Calu3 (cell line): ENCODE results near the gene HUS1. TPM values are rescaled to one million over a fixed set of nuclear protein-coding genes. Genes with fewer than 3 reads are reported as not detected.
"Not testable (repeated sequence)": the region's sequence is repeated elsewhere in the genome, so short reads cannot be mapped to it uniquely, and the experiment has no call there.

Experiments
- BruUV-seq: library from RNA; stranded (reverse); fragments of 400-500 nt; replicated peaks from 2 replicates; lab custom pipeline; 2021; lab: Mats Ljungman, UMichigan
- CTCF ChIA-PET: fragments of 300-600 bp; sonication (Branson Sonifier 250); formaldehyde crosslinking; loops from one replicate; lab custom pipeline; 2022; ENCODE audit warnings: antibody characterized with exemption; lab: Charles Lee
- DNase-seq: peaks from one replicate; pipeline ENCODE4 v3.0.0; 2022
- H3K27ac Mint-ChIP-seq: one replicate; pipeline ENCODE4 v1.8.0; 2022; ENCODE audit warnings: mixed read lengths; ENCODE audit not compliant: unreplicated experiment
- H3K27me3 Mint-ChIP-seq: one replicate; pipeline ENCODE4 v1.8.0; 2022; ENCODE audit warnings: mixed read lengths; ENCODE audit not compliant: unreplicated experiment
- H3K36me3 Mint-ChIP-seq: one replicate; pipeline ENCODE4 v1.8.0; 2022; ENCODE audit warnings: mild to moderate bottlenecking, moderate library complexity, mixed read lengths; ENCODE audit not compliant: insufficient read depth, unreplicated experiment
- H3K4me1 Mint-ChIP-seq: one replicate; pipeline ENCODE4 v1.8.0; 2022; ENCODE audit warnings: mild to moderate bottlenecking, low read depth, mixed read lengths; ENCODE audit not compliant: unreplicated experiment
- H3K4me3 Mint-ChIP-seq: one replicate; pipeline ENCODE4 v1.8.0; 2022; ENCODE audit warnings: mild to moderate bottlenecking, low read depth, moderate library complexity, mixed read lengths; ENCODE audit not compliant: unreplicated experiment
- H3K9me3 Mint-ChIP-seq: one replicate; pipeline ENCODE4 v1.8.0; 2022; ENCODE audit warnings: low read depth, mixed read lengths; ENCODE audit not compliant: unreplicated experiment
- intact Hi-C: fragments of 100-400 bp; cut with micrococcal nuclease; formaldehyde crosslinking; loops from one replicate; pipeline ENCODE4 v1.10.0; 2022; ENCODE audit not compliant: unreplicated experiment
- total RNA-seq: library from RNA; stranded (reverse); gene quantifications from 2 replicates; pipeline ENCODE4 v1.2.3, GENCODE V29; 2022
- TF ChIP-seq, protein P1 (sequence below): fragments of 200-600 bp; IDR thresholded peaks from one replicate; pipeline ENCODE4 v1.8.0; 2022; ENCODE audit warnings: antibody characterized with exemption; ENCODE audit not compliant: unreplicated experiment

HUS1 gene
- total RNA-seq, 1 experiment from 2014 or later: 42.9 TPM

DNA sequence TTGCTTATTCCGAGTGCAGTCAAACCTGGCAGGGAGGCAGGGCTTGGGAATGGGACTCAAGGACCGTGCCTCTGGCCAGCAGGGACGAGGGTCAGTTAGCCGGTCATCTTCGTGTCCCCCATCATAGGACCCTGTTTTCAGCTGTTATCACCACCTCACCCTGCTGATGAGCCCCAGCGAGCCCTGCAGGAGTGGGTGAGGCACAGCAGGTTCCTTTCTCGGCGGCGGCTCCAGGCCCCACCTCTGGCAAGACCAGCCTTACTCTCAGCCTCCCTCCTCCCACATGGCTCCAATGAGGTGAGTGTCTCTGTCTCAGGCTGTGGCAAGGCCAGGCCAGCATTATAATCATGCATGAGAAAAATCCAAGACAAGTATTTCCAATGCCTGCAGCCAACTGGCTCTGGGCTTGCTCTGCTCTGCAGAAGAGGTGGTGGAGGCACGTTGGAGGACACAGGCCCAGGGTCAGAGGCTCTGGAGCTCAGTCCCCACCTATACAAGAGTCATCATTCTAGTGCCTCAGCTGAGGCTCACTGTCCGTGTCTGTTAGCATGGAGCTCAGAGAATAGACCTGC, 46.9 kb downstream of the HUS1 start:
- CTCF ChIA-PET: interaction anchor here (0.6 kb wide), 1 partner anchor 35 kb away, joined by 4 read pairs; no protein-coding TSS in a partner anchor
- Mint-ChIP-seq H3K4me3 (no peak overlapping the region), H3K27ac (no peak overlapping the region), H3K36me3 (no peaks in the 10 kb centered on the region), H3K27me3 (no peaks in the 10 kb centered on the region), H3K9me3 (no peaks in the 10 kb centered on the region), H3K4me1 (no peaks in the 10 kb centered on the region)
- TF ChIP-seq, protein P1, sequence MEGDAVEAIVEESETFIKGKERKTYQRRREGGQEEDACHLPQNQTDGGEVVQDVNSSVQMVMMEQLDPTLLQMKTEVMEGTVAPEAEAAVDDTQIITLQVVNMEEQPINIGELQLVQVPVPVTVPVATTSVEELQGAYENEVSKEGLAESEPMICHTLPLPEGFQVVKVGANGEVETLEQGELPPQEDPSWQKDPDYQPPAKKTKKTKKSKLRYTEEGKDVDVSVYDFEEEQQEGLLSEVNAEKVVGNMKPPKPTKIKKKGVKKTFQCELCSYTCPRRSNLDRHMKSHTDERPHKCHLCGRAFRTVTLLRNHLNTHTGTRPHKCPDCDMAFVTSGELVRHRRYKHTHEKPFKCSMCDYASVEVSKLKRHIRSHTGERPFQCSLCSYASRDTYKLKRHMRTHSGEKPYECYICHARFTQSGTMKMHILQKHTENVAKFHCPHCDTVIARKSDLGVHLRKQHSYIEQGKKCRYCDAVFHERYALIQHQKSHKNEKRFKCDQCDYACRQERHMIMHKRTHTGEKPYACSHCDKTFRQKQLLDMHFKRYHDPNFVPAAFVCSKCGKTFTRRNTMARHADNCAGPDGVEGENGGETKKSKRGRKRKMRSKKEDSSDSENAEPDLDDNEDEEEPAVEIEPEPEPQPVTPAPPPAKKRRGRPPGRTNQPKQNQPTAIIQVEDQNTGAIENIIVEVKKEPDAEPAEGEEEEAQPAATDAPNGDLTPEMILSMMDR: no peak
- BruUV-seq: no TSS peak
- intact Hi-C loops: no loop called here
- DNase-seq: no peak

- BruUV-seq: no TSS peak
- H3K27ac Mint-ChIP-seq: no peak overlapping the region
- intact Hi-C loops: no loop called here
- CTCF ChIA-PET: interaction anchor here (0.6 kb wide), 1 partner anchor 34 kb away, joined by 4 read pairs; no protein-coding TSS in a partner anchor
- no peak overlapping the region for H3K4me3 Mint-ChIP-seq
- no peak for DNase-seq
- H3K27me3 Mint-ChIP-seq: no peaks in the 10 kb centered on the region
- H3K36me3 Mint-ChIP-seq: no peaks in the 10 kb centered on the region
- H3K9me3 Mint-ChIP-seq: no peaks in the 10 kb centered on the region
- H3K4me1 Mint-ChIP-seq: no peaks in the 10 kb centered on the region
- TF ChIP-seq, protein P1: no peak
These were observed 47.4 kb downstream of the HUS1 start for GRCh38 chr7:47932016-47932415.

DNA sequence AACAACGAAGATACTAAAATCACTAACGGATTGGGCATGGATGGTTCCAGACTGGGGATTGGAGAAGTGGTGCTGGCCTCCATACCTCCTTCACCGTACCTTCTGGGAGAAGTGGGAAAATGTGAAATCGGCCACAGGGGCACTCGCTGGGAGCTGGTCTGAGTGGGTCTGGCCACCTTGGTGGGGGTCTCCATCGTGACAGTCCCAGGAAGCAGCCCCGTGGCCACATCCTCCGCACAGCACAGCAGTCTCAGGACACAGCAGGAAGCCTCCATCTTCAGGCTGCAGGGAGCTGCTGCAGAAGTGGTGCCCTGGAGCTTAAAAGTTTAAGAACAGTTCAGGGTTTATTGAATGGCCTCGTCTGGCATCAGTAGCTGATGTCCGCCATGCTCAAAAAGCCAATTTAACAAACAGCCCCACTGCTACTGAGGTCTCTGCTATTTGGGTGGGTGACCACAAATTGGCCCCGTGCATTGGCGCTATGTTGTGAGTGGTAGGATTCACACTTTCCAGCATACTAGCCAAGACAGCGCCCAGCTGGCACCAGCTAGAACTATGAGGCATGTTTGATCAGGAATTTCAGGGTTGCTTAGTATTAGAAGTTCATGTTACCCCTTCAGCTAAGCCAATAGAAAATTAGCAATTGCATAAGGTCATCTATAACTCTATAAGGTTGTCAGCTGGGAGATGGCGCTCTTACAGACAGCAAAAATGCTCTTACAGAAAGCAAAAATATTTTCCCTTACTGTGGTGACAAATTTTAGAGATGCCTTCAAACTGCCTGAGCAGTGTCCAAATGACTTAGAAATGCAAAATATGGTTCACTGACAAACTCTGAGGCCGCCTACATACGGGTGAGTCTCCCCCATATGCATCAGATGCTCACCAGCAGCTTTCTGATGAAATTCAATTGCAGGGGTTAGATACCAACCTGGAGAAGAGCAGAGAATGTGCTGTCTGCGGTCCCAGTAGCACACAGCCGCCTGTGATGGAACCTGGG, 48.1 kb downstream of the HUS1 start:
- no peak for DNase-seq
- Mint-ChIP-seq H3K27me3 (no peaks in the 10 kb centered on the region), H3K4me3 (no peak overlapping the region), H3K36me3 (no peaks in the 10 kb centered on the region), H3K9me3 (no peaks in the 10 kb centered on the region), H3K4me1 (no peaks in the 10 kb centered on the region), H3K27ac (no peak overlapping the region)
- intact Hi-C loops: no loop called here
- CTCF ChIA-PET: interaction anchor here (0.6 to 0.9 kb wide), 2 partner anchors 14 to 1512 kb away, joined by 3 read pairs; no protein-coding TSS in a partner anchor
- TF ChIP-seq, protein P1: no peak
- no TSS peak for BruUV-seq

GRCh38 chr7:47924266-47924665, 55.1 kb downstream of the HUS1 start:
- TF ChIP-seq, protein P1: no peak
- Mint-ChIP-seq H3K27me3 (peaks cover 18% of the 10 kb centered on the region), H3K9me3 (no peaks in the 10 kb centered on the region), H3K36me3 (no peaks in the 10 kb centered on the region), H3K4me1 (no peaks in the 10 kb centered on the region), H3K27ac (no peak overlapping the region), H3K4me3 (no peak overlapping the region)
- no TSS peak for BruUV-seq
- CTCF ChIA-PET: no interaction called here
- intact Hi-C loops: no loop called here
- DNase-seq: no peak

DNA sequence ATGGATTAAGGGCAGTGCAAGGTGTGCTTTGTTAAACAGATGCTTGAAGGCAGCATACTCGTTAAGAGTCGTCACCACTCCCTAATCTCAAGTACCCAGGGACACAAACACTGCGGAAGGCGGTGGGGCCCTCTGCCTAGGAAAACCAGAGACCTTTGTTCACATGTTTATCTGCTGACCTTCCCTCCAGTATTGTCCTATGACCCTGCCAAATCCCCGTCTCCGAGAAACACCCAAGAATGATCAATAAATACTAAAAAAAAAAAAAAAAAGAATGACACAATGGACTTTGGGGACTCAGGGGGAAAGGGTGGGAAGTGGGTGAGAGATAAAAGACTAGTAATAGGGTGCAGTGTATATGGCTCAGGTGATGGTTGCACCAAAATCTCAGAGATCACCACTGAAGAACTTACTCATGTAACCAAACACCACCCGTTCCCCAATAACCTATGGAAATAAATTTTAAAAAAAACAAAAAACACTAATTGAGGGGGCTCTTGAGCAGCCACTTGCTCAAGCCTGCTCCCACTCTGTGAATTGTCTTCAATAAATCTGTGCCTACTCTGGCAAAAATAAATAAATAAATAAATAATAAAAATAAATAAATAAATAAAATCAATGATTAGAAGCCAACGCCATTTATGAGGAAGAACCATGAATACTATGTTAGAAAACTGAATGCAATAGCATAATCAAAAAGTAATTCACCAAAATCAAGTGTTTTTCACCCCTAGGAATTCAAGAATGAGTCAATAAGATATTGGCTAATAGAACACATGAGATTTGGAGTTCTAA, 56.1 kb downstream of the HUS1 start:
- H3K36me3 Mint-ChIP-seq, BruUV-seq, CTCF ChIA-PET, H3K27ac Mint-ChIP-seq, H3K9me3 Mint-ChIP-seq, H3K4me1 Mint-ChIP-seq, intact Hi-C loops, DNase-seq, H3K4me3 Mint-ChIP-seq: not testable (repeated sequence)
- peaks cover 26% of the 10 kb centered on the region for H3K27me3 Mint-ChIP-seq

DNA sequence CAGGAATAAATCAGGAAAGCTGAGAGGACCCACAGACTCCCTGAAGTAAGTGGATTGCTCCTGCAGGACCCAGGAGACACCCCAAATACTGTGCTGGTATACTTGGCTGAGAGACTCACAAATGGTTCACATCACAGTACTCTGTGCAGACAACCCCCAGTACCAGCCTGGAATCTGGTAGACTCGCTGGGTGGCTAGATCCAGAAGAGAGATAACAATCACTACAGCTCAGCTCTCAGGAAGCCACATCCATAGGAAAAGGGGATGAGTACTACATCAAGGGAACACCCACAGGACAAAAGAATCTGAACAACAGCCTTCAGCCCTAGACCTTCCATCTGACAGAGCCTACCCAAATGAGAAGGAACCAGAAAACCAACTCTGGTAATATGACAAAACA, 62.9 kb downstream of the HUS1 start:
- H3K4me1 Mint-ChIP-seq, intact Hi-C loops, H3K4me3 Mint-ChIP-seq, H3K9me3 Mint-ChIP-seq, CTCF ChIA-PET, DNase-seq, BruUV-seq, H3K36me3 Mint-ChIP-seq, H3K27ac Mint-ChIP-seq: not testable (repeated sequence)
- H3K27me3 Mint-ChIP-seq: peaks cover 83% of the 10 kb centered on the region
